ENCODE data around the gene TBC1D13.

The TBC1D13 gene

DNA sequence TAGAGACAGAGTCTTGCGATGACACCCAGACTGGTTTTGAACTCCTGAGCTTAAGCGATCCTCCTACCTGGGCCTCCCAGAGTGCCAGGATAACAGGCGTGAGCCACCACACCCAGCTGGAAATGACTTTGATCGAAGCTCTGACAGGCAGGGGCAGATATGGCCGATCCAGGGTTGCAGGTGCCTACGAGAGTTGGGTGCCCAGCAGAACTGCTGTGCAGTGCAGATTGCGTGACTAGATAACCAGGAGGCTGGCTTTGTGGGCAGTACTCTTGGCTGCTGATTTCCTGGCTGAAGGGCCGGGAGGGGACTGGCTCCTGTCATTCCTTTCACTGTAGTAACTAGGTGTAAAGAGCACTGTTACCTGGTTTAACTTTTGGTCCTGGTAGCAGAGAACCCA is 11.8 kb downstream of the TBC1D13 start:
- Histone ChIP-seq H3K36me3 (peaks cover 57 to 99% (median 89%) of the 10 kb centered on the region in 3 donors), H3K9me3 (no peaks in the 10 kb centered on the region), H3K27me3 (no peaks in the 10 kb centered on the region), H3K4me3 (no peak overlapping the region), H3K27ac (no peak overlapping the region), H3K4me1 (no peaks in the 10 kb centered on the region)
- DNase-seq = no peak
- intact Hi-C loops (cut with DNase I; ENCODE audit: low total_unique reads) = no loop called here
- TF ChIP-seq, protein P1, sequence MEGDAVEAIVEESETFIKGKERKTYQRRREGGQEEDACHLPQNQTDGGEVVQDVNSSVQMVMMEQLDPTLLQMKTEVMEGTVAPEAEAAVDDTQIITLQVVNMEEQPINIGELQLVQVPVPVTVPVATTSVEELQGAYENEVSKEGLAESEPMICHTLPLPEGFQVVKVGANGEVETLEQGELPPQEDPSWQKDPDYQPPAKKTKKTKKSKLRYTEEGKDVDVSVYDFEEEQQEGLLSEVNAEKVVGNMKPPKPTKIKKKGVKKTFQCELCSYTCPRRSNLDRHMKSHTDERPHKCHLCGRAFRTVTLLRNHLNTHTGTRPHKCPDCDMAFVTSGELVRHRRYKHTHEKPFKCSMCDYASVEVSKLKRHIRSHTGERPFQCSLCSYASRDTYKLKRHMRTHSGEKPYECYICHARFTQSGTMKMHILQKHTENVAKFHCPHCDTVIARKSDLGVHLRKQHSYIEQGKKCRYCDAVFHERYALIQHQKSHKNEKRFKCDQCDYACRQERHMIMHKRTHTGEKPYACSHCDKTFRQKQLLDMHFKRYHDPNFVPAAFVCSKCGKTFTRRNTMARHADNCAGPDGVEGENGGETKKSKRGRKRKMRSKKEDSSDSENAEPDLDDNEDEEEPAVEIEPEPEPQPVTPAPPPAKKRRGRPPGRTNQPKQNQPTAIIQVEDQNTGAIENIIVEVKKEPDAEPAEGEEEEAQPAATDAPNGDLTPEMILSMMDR (IDR thresholded peaks at IDR 0.05) = no peak

DNA sequence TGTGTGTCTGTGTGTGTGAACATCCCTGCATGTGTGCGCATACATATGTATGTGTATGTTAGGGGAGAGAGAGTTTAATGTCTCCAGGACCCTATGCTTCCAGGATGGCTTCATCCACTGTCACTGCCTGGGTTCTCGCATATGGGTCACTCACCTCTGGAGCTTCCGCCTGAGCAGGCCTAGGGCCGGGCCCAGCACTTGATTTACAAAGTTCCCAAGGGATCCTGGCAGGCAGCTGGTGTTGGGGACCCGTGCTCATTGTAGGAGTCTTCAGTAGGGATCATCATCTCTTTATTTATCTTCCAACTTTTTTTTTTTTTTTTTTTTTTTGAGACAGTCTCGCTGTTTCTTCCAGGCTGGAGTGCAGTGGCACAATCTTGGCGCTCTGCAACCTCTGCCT is 13.0 kb downstream of the TBC1D13 start:
- intact Hi-C loops (cut with DNase I; ENCODE audit: low total_unique reads) = no loop called here

DNA sequence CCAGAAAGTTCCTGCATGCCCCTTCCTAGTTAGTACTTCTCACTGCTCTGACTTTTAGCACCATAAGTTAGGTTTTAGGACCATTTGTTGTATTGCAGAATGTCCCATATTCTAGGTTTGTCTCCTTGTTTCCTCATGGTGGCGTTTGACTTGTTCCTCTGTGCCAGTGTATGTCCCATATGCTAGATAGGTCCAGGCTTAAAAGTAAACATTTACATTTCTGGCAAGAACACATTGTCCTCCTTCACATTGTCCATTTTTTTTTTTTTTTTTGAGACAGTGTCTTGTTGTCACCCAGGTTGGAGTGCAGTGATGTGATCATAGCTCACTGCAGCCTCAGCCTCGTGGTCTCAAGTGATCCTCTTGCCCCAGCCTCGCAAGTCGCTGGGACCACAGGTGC is 15.4 kb downstream of the TBC1D13 start:
- TF ChIP-seq, protein P1 (IDR thresholded peaks at IDR 0.05) = no peak
- Histone ChIP-seq H3K9me3 (no peaks in the 10 kb centered on the region), H3K4me1 (no peaks in the 10 kb centered on the region), H3K36me3 (peaks cover 65 to 100% (median 91%) of the 10 kb centered on the region in 3 donors), H3K4me3 (no peak overlapping the region), H3K27me3 (no peaks in the 10 kb centered on the region), H3K27ac (no peak overlapping the region)
- intact Hi-C loops (cut with DNase I; ENCODE audit: low total_unique reads) = no loop called here
- no peak for DNase-seq

More for the DNA sequence above, 13.0 kb downstream of the TBC1D13 start:
- Histone ChIP-seq H3K27me3 (no peaks in the 10 kb centered on the region), H3K4me1 (no peaks in the 10 kb centered on the region), H3K4me3 (no peak overlapping the region), H3K9me3 (no peaks in the 10 kb centered on the region), H3K36me3 (peaks cover 56 to 99% (median 85%) of the 10 kb centered on the region in 3 donors), H3K27ac (no peak overlapping the region)
- no peak for DNase-seq
- TF ChIP-seq, protein P1 (IDR thresholded peaks at IDR 0.05) = no peak

DNA sequence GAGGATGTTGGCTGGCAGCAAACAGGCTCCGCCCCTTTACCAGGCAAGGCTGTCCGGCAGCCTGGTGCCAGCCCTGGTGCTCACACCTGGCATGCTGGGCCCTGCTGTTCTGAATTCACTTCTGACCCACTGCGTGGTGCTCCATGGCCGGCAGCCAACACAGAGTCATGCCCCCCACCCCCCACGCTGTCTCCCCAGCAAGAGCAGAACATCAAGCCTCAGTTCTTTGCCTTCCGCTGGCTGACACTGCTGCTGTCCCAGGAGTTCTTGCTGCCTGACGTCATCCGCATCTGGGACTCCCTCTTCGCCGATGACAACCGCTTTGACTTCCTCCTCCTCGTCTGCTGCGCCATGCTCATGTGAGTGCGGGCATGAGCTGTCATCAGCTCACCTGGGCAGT is 18.6 kb downstream of the TBC1D13 start:
- no peaks in the 10 kb centered on the region for H3K9me3 ChIP-seq
- no peak overlapping the region for H3K27ac ChIP-seq
- DNase-seq = no peak
- intact Hi-C loops (cut with DNase I; ENCODE audit: low total_unique reads) = no loop called here
- no peaks in the 10 kb centered on the region for H3K4me1 ChIP-seq
- H3K36me3 ChIP-seq = peaks cover 48 to 88% (median 73%) of the 10 kb centered on the region in 3 donors
- TF ChIP-seq, protein P1 (IDR thresholded peaks at IDR 0.05) = no peak
- no peak overlapping the region for H3K4me3 ChIP-seq
- H3K27me3 ChIP-seq = no peaks in the 10 kb centered on the region

DNA sequence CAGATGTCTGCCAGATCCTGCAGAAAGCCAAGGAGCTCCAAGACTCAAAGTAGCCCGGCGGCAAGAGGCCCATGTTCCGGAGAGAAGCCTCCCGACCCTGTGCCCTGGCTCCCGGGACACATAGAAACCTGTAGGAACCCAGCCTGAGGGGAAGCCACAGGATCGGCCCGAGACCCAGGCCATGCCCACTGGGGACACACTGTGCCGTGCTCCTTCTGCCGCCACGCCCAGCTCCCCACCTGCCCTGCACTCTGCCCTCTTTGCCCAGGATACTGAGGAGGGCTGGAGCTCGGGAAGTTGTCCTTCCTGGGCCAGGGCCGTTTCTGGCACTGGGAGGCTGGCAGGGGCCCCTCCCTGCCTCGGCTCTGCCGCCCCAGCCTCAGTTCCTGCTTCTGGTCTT is 20.8 kb downstream of the TBC1D13 start:
- H3K27ac ChIP-seq = no peak overlapping the region
- H3K36me3 ChIP-seq = peaks cover 43 to 66% (median 55%) of the 10 kb centered on the region in 3 donors
- no peaks in the 10 kb centered on the region for H3K27me3 ChIP-seq
- TF ChIP-seq, protein P1 (IDR thresholded peaks at IDR 0.05) = no peak
- intact Hi-C loops (cut with DNase I; ENCODE audit: low total_unique reads) = no loop called here
- H3K9me3 ChIP-seq = no peaks in the 10 kb centered on the region
- no peaks in the 10 kb centered on the region for H3K4me1 ChIP-seq
- no peak for DNase-seq
- H3K4me3 ChIP-seq = no peak overlapping the region

DNA sequence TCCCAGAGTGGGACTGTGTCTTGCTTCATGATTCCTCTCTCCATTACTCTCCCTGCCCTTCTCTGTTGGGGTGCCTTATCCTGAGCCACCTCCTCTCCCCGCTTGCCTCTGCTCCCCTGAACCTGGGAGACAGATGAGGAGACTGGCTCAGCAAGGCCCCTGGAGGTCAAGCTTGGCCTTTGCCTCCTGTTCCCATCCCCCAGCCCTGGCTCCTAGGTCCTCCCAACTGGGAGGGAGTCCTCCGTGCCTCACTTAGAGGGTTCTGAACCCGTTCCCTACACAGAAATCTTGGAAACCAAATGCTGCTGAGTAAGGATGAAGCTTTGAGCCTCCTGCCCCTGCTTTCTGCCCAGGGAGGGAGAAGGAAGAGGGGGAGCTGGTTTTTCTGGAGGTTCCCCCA is 21.5 kb downstream of the TBC1D13 start:
- H3K27me3 ChIP-seq = no peaks in the 10 kb centered on the region
- TF ChIP-seq, protein P1 (IDR thresholded peaks at IDR 0.05) = no peak
- H3K4me3 ChIP-seq = no peak overlapping the region
- H3K36me3 ChIP-seq = peaks cover 36 to 59% (median 48%) of the 10 kb centered on the region in 3 donors
- no peaks in the 10 kb centered on the region for H3K9me3 ChIP-seq
- DNase-seq = no peak
- no peak overlapping the region for H3K27ac ChIP-seq
- intact Hi-C loops (cut with DNase I; ENCODE audit: low total_unique reads) = no loop called here
- H3K4me1 ChIP-seq = no peaks in the 10 kb centered on the region

Data from tibial artery (tissue), 4 donors.